ENCODE data around the gene DLG2. TPM values are rescaled to one million over a fixed set of nuclear protein-coding genes. Genes with fewer than 3 reads are reported as not detected.

Gene DLG2
- total and polyA plus RNA-seq, 2 of the 4 experiments (the other 2 are of a cell fraction), result 0.31 to 0.36 TPM

DNA sequence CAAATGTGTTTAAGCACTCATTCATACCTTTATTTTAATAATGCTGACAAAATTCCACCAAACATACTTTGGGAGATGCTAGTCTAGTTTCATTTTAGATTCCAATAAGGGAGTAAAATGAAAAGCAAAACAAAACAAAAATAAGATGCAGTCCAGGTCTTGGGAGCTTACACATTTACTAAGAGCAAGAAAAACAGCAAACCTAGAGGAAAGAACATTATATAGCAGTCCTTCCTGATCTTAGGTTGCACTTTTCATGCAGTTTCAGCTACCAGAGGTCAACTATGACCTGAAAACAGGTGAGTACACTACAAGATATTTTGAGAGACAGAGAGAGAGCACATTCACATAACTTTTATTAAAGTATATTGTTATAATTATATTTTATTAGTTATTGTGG is 1100.9 kb downstream of the DLG2 start:
- H2BK120ac ChIP-seq (ENCODE audit: low read depth, low read length), result no peak overlapping the region
- H3K4me1 ChIP-seq (ENCODE audit: control insufficient read depth, insufficient read depth, low read length), result no peaks in the 10 kb centered on the region
- no peaks in the 10 kb centered on the region for H3K9me3 ChIP-seq (ENCODE audit: control insufficient read depth, insufficient read depth, low read length)
- no TSS peak for BruUV-seq (replicated peaks)
- H3K27me3 ChIP-seq (ENCODE audit: control insufficient read depth, insufficient read depth, low read length), result no peaks in the 10 kb centered on the region
- TF ChIP-seq MXI1 (IDR thresholded peaks at IDR 0.05; ENCODE audit: borderline replicate concordance, low read depth, low read length), result no peak
- no peak for TF ChIP-seq CEBPB (IDR thresholded peaks at IDR 0.05; ENCODE audit: low read depth, low read length)
- no peak for TF ChIP-seq FOS (IDR thresholded peaks at IDR 0.05; ENCODE audit: low read depth, low read length)
- TF ChIP-seq BHLHE40 (IDR thresholded peaks at IDR 0.05; ENCODE audit: low read depth, low read length), result no peak
- TF ChIP-seq NFE2L2 (IDR thresholded peaks at IDR 0.05; ENCODE audit: low read depth, low read length), result no peak
- TF ChIP-seq POLR2A (IDR thresholded peaks at IDR 0.05; ENCODE audit: low read depth, low read length), result no peak
- H3K18ac ChIP-seq (ENCODE audit: low read depth, low read length), result no peak overlapping the region
- no peak overlapping the region for H2AK9ac ChIP-seq (replicated peaks; ENCODE audit: low read depth, low read length, poor library complexity)
- no peaks in the 10 kb centered on the region for H4K20me1 ChIP-seq (ENCODE audit: insufficient read depth, low read length)
- no peak overlapping the region for H4K5ac ChIP-seq (ENCODE audit: low read depth, low read length)
- no peak overlapping the region for H2BK15ac ChIP-seq (ENCODE audit: low read depth, low read length)
- ATAC-seq (ENCODE audit: low read depth) (no peak), DNase-seq (no peak)
- in situ Hi-C loops (cut with MboI; ENCODE audit: low sequenced_read_pairs) (no loop called here), intact Hi-C loops (cut with micrococcal nuclease) (no loop called here), dilution Hi-C loops (cut with HindIII; ENCODE audit: low sequenced_read_pairs, unreplicated experiment) (no loop called here)
- H2AFZ ChIP-seq (replicated peaks; ENCODE audit: low read length, poor library complexity), result no peak overlapping the region
- H2BK5ac ChIP-seq (ENCODE audit: low read depth, low read length, poor library complexity, severe bottlenecking), result no peak overlapping the region
- H3K4ac ChIP-seq (ENCODE audit: low read depth, low read length), result no peak overlapping the region
- no peak overlapping the region for H3K14ac ChIP-seq (replicated peaks; ENCODE audit: low read depth, low read length)
- H3K79me1 ChIP-seq (ENCODE audit: low read depth in 1 of 2, low read length in 2 of 2), result no peaks in the 10 kb centered on the region
- no peak overlapping the region for H3K4me2 ChIP-seq (ENCODE audit: low read depth, low read length)
- H3K9me1 ChIP-seq (ENCODE audit: insufficient read depth, low read length), result no peaks in the 10 kb centered on the region
- no peak overlapping the region for H4K91ac ChIP-seq (ENCODE audit: insufficient read depth, low read depth, low read length)
- H2AK5ac ChIP-seq (ENCODE audit: low read depth, low read length), result no peak overlapping the region
- CTCF ChIA-PET, result no interaction called here
- no peak overlapping the region for H3K27ac ChIP-seq (ENCODE audit: insufficient read depth, low read length)
- no peak overlapping the region for H3K23ac ChIP-seq (ENCODE audit: low read depth, low read length)
- H3K4me3 ChIP-seq (ENCODE audit: insufficient read depth, low read depth, low read length), result no peak overlapping the region
- H3K36me3 ChIP-seq (ENCODE audit: control insufficient read depth, insufficient read depth, low read length), result no peaks in the 10 kb centered on the region
- POLR2A ChIA-PET (ENCODE audit: unreplicated experiment), result no interaction called here
- H2BK20ac ChIP-seq (ENCODE audit: low read depth, low read length), result no peak overlapping the region
- H4K8ac ChIP-seq (ENCODE audit: low read depth in 2 of 2, low read length in 2 of 2), result no peak overlapping the region
- no peak overlapping the region for H3K56ac ChIP-seq (ENCODE audit: extremely low read depth, insufficient read depth, low read length)
- no peak overlapping the region for H3K9ac ChIP-seq (ENCODE audit: low read depth, low read length)

Data from IMR-90 (cell line).